H9 (cell line): ENCODE results near the gene LYVE1. TPM values are rescaled to one million over a fixed set of nuclear protein-coding genes. Genes with fewer than 3 reads are reported as not detected.

ENCODE experiments used
- DNase-seq: peaks from one replicate; pipeline ENCODE4 v3.0.0-alpha.2; 2017
- H2AFZ ChIP-seq: one replicate; pipeline ENCODE4 v1.6.1; 2013; ENCODE audit warnings: mild to moderate bottlenecking, low read length, control low read depth, moderate library complexity
- H2AK5ac ChIP-seq: 2 replicates; pipeline ENCODE4 v1.6.1; 2013; ENCODE audit warnings: low read length, control low read depth, mixed read lengths; ENCODE audit not compliant: insufficient read length
- H2BK120ac ChIP-seq: one replicate; pipeline ENCODE4 v1.6.1; 2013; ENCODE audit warnings: low read depth, mild to moderate bottlenecking, low read length, control low read depth, inconsistent platforms; ENCODE audit not compliant: poor library complexity, severe bottlenecking
- H2BK12ac ChIP-seq: 2 replicates; pipeline ENCODE4 v1.6.1; 2013; ENCODE audit warnings: low read length, control low read depth, mixed read lengths, low read depth; ENCODE audit not compliant: insufficient read length
- H2BK15ac ChIP-seq: 2 replicates; pipeline ENCODE4 v1.6.1; 2013; ENCODE audit warnings: low read depth, low read length, control low read depth
- H2BK20ac ChIP-seq: one replicate; pipeline ENCODE4 v1.6.1; 2013; ENCODE audit warnings: low read depth, mild to moderate bottlenecking, low read length, control low read depth, inconsistent platforms; ENCODE audit not compliant: poor library complexity, severe bottlenecking
- H2BK5ac ChIP-seq: 2 replicates; pipeline ENCODE4 v1.6.1; 2013; ENCODE audit warnings: low read length, control low read depth, mixed read lengths; ENCODE audit not compliant: insufficient read length
- H3K14ac ChIP-seq: 2 replicates; pipeline ENCODE4 v1.6.1; 2013; ENCODE audit warnings: low read length, control low read depth; ENCODE audit not compliant: insufficient read depth
- H3K18ac ChIP-seq: 2 replicates; pipeline ENCODE4 v1.6.1; 2013; ENCODE audit warnings: low read depth, mild to moderate bottlenecking, mixed read lengths, low read length, control low read depth; ENCODE audit not compliant: insufficient read length
- H3K23ac ChIP-seq: 2 replicates; pipeline ENCODE4 v1.6.1; 2013; ENCODE audit warnings: low read length, control low read depth, mixed read lengths, low read depth; ENCODE audit not compliant: insufficient read length
- H3K23me2 ChIP-seq: 2 replicates; pipeline ENCODE4 v1.6.1; 2013; ENCODE audit warnings: low read depth, mild to moderate bottlenecking, mixed read lengths, low read length, control low read depth; ENCODE audit not compliant: insufficient read length, poor library complexity, severe bottlenecking
- H3K27ac ChIP-seq: 2 replicates; pipeline ENCODE4 v1.5.1; 2013; ENCODE audit warnings: low read length, control low read depth, mixed read lengths, low read depth; ENCODE audit not compliant: insufficient read length
- H3K27me3 ChIP-seq: 2 replicates; pipeline ENCODE4 v1.6.1; 2013; ENCODE audit warnings: low read length, control low read depth, inconsistent platforms; ENCODE audit not compliant: insufficient read depth
- H3K4ac ChIP-seq: 2 replicates; pipeline ENCODE4 v1.6.1; 2013; ENCODE audit warnings: low read depth, mild to moderate bottlenecking, control low read depth, inconsistent platforms, low read length, moderate library complexity
- H3K4me1 ChIP-seq: 2 replicates; pipeline ENCODE4 v1.6.1; 2013; ENCODE audit warnings: low read length, control low read depth, inconsistent platforms; ENCODE audit not compliant: insufficient read depth
- H3K4me2 ChIP-seq: 2 replicates; pipeline ENCODE4 v1.6.1; 2013; ENCODE audit warnings: low read length, control low read depth, mixed read lengths; ENCODE audit not compliant: insufficient read length, insufficient read depth
- H3K56ac ChIP-seq: 2 replicates; pipeline ENCODE4 v1.6.1; 2013; ENCODE audit warnings: low read depth, mild to moderate bottlenecking, mixed read lengths, low read length, control low read depth; ENCODE audit not compliant: insufficient read length
- H3K79me1 ChIP-seq: 2 replicates; pipeline ENCODE4 v1.6.1; 2013; ENCODE audit warnings: low read depth, mild to moderate bottlenecking, moderate library complexity, low read length, control low read depth, inconsistent platforms; ENCODE audit not compliant: insufficient read depth, poor library complexity, severe bottlenecking
- H3K79me2 ChIP-seq: 2 replicates; pipeline ENCODE4 v1.6.1; 2013; ENCODE audit warnings: low read length, control low read depth, inconsistent platforms; ENCODE audit not compliant: insufficient read depth
- H3K9ac ChIP-seq: 2 replicates; pipeline ENCODE4 v1.6.1; 2013; ENCODE audit warnings: low read length, control low read depth, mixed read lengths; ENCODE audit not compliant: insufficient read length; ENCODE audit errors: extremely low read depth
- H3K9me3 ChIP-seq: one replicate; pipeline ENCODE4 v1.6.1; 2013; ENCODE audit warnings: low read depth, low read length, inconsistent platforms; ENCODE audit not compliant: control insufficient read depth
- H3T11ph ChIP-seq: one replicate; pipeline ENCODE4 v1.6.1; 2013; ENCODE audit warnings: mild to moderate bottlenecking, low read length, control low read depth, inconsistent platforms
- H4K20me1 ChIP-seq: one replicate; pipeline ENCODE4 v1.6.1; 2013; ENCODE audit not compliant: control insufficient read depth, insufficient read length, insufficient read depth
- H4K5ac ChIP-seq: 2 replicates; pipeline ENCODE4 v1.6.1; 2013; ENCODE audit warnings: low read depth, mild to moderate bottlenecking, mixed read lengths, low read length, control low read depth; ENCODE audit not compliant: insufficient read length
- H4K8ac ChIP-seq: replicated peaks from 2 replicates; pipeline ENCODE4 v1.6.1; 2013; ENCODE audit warnings: low read length, control low read depth, mixed read lengths, low read depth; ENCODE audit not compliant: insufficient read length
- H4K91ac ChIP-seq: 2 replicates; pipeline ENCODE4 v1.6.1; 2013; ENCODE audit warnings: low read depth, mild to moderate bottlenecking, moderate library complexity, mixed read lengths, low read length, control low read depth; ENCODE audit not compliant: insufficient read length
- H3K27ac Mint-ChIP-seq, 3 experiments: 2 replicates in 2 of 3; 3 replicates in 1 of 3; pipeline ENCODE4 v1.8.0; 2020 to 2021; ENCODE audit warnings: mixed read lengths in 3 of 3, mild to moderate bottlenecking in 1 of 3, moderate library complexity in 1 of 3
- H3K27me3 Mint-ChIP-seq: 2 replicates; pipeline ENCODE4 v1.8.0; 2021; ENCODE audit warnings: low read depth, mild to moderate bottlenecking, moderate library complexity, mixed read lengths
- H3K36me3 Mint-ChIP-seq, 3 experiments: 2 replicates in 2 of 3; 3 replicates in 1 of 3; pipeline ENCODE4 v1.8.0; 2020 to 2021; ENCODE audit warnings: low read depth in 3 of 3, mixed read lengths in 3 of 3; ENCODE audit not compliant: insufficient read depth in 1 of 3
- H3K4me1 Mint-ChIP-seq, 2 experiments: 2 replicates each; pipeline ENCODE4 v1.8.0; 2020; ENCODE audit warnings: mixed read lengths in 2 of 2
- H3K4me3 Mint-ChIP-seq, 2 experiments: 2 replicates in 1 of 2; 3 replicates in 1 of 2; pipeline ENCODE4 v1.8.0; 2020 to 2021; ENCODE audit warnings: mild to moderate bottlenecking in 2 of 2, mixed read lengths in 2 of 2, moderate library complexity in 1 of 2
- H3K9me3 Mint-ChIP-seq, 2 experiments: 2 replicates in 1 of 2; 3 replicates in 1 of 2; pipeline ENCODE4 v1.8.0; 2020; ENCODE audit warnings: mild to moderate bottlenecking in 2 of 2, mixed read lengths in 2 of 2, moderate library complexity in 1 of 2
- WGBS: extraction: QIAGEN DNeasy Blood & Tissue Kit; methylation state at CpG from one replicate; pipeline ENCODE4 v1.1.7; 2013; ENCODE audit warnings: missing lambda C conversion rate, low lambda C conversion rate, mixed read lengths; ENCODE audit not compliant: insufficient read length; ENCODE audit errors: extremely low coverage; 5-methylcytosine and 5-hydroxymethylcytosine counted together
- total RNA-seq: library from RNA; stranded (reverse); gene quantifications from 2 replicates; pipeline ENCODE4 v1.2.1, GENCODE V29; 2021
- TF ChIP-seq, protein P1 (sequence below): fragments of 200-600 bp; sonication (generic); conservative IDR thresholded peaks from 3 replicates; pipeline ENCODE4 v1.8.0; 2021; ENCODE audit warnings: antibody characterized with exemption, mild to moderate bottlenecking

Gene LYVE1
- total RNA-seq, 1 experiment from 2014 or later: not detected

GRCh38 chr11:10567446-10567845 lies 1.0 kb downstream of the LYVE1 start:
- no peak overlapping the region for H3K4me2 ChIP-seq

More at GRCh38 chr11:10567446-10567845, 1.0 kb downstream of the LYVE1 start:
- TF ChIP-seq, protein P1, sequence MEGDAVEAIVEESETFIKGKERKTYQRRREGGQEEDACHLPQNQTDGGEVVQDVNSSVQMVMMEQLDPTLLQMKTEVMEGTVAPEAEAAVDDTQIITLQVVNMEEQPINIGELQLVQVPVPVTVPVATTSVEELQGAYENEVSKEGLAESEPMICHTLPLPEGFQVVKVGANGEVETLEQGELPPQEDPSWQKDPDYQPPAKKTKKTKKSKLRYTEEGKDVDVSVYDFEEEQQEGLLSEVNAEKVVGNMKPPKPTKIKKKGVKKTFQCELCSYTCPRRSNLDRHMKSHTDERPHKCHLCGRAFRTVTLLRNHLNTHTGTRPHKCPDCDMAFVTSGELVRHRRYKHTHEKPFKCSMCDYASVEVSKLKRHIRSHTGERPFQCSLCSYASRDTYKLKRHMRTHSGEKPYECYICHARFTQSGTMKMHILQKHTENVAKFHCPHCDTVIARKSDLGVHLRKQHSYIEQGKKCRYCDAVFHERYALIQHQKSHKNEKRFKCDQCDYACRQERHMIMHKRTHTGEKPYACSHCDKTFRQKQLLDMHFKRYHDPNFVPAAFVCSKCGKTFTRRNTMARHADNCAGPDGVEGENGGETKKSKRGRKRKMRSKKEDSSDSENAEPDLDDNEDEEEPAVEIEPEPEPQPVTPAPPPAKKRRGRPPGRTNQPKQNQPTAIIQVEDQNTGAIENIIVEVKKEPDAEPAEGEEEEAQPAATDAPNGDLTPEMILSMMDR: no peak
- Mint-ChIP-seq H3K36me3 (no peaks in the 10 kb centered on the region), H3K27me3 (no peaks in the 10 kb centered on the region), H3K4me3 (no peak overlapping the region), H3K9me3 (no peaks in the 10 kb centered on the region), H3K4me1 (peaks cover 17 to 18% of the 10 kb centered on the region in 2 experiments), H3K27ac (no peak overlapping the region)
- H2AK5ac ChIP-seq: no peak overlapping the region
- no peak overlapping the region for H3K27ac ChIP-seq
- H4K8ac ChIP-seq: no peak overlapping the region
- H3K14ac ChIP-seq: no peak overlapping the region
- H3K23me2 ChIP-seq: no peaks in the 10 kb centered on the region
- H2BK15ac ChIP-seq: no peak overlapping the region
- no peaks in the 10 kb centered on the region for H4K20me1 ChIP-seq
- no peaks in the 10 kb centered on the region for H3K79me2 ChIP-seq
- no peak overlapping the region for H4K91ac ChIP-seq
- H3T11ph ChIP-seq: no peak overlapping the region
- H3K9ac ChIP-seq: no peak overlapping the region
- H4K5ac ChIP-seq: no peak overlapping the region
- no peaks in the 10 kb centered on the region for H3K27me3 ChIP-seq
- H2AFZ ChIP-seq: no peak overlapping the region
- H3K4me1 ChIP-seq: peaks cover 10% of the 10 kb centered on the region; the same call in 1 of the 2 replicates
- WGBS: no CpG with 5 or more reads among the region's 2 CpGs
- H2BK120ac ChIP-seq: no peak overlapping the region
- no peak overlapping the region for H2BK12ac ChIP-seq
- no peak overlapping the region for H3K4ac ChIP-seq
- no peaks in the 10 kb centered on the region for H3K9me3 ChIP-seq
- no peak overlapping the region for H2BK5ac ChIP-seq
- no peak overlapping the region for H2BK20ac ChIP-seq
- no peaks in the 10 kb centered on the region for H3K79me1 ChIP-seq
- H3K56ac ChIP-seq: no peak overlapping the region
- H3K23ac ChIP-seq: no peak overlapping the region
- H3K18ac ChIP-seq: no peak overlapping the region
- no peak for DNase-seq
